RWPE2 (cell line): ENCODE measurements around the gene KRT40.

Experiments
- ATAC-seq: fragments of 200-7000 bp; cut with Tn5 transposase; 3 replicates; pipeline ENCODE4 v1.9.1; 2021; ENCODE audit warnings: low read depth
- DNase-seq: peaks from one replicate; pipeline ENCODE4 v3.0.0-alpha.2; 2020; ENCODE audit warnings: low spot score
- H3K27ac ChIP-seq: fragments of 450-650 bp; 2 replicates; pipeline ENCODE4 v1.5.1; 2017; ENCODE audit warnings: mild to moderate bottlenecking; ENCODE audit not compliant: poor library complexity, severe bottlenecking
- H3K27me3 ChIP-seq: fragments of 250-450 bp; sonication (Bioruptor Pico); 2 replicates; pipeline ENCODE4 v1.5.1; 2021; ENCODE audit warnings: mild to moderate bottlenecking, moderate library complexity; ENCODE audit not compliant: insufficient read depth, poor library complexity, severe bottlenecking
- H3K36me3 ChIP-seq: fragments of 250-450 bp; sonication (Bioruptor Pico); 2 replicates; pipeline ENCODE4 v1.5.1; 2020; ENCODE audit warnings: low read depth, mild to moderate bottlenecking, moderate library complexity
- H3K4me1 ChIP-seq: fragments of 250-450 bp; sonication (Bioruptor Pico); 2 replicates; pipeline ENCODE4 v1.5.1; 2021; ENCODE audit warnings: mild to moderate bottlenecking, moderate library complexity; ENCODE audit not compliant: insufficient read depth, poor library complexity, severe bottlenecking
- H3K4me3 ChIP-seq: fragments of 250-450 bp; sonication (Bioruptor Pico); 2 replicates; pipeline ENCODE4 v1.5.1; 2021; ENCODE audit warnings: mild to moderate bottlenecking, moderate library complexity; ENCODE audit not compliant: severe bottlenecking
- H3K9me3 ChIP-seq: fragments of 250-450 bp; sonication (Bioruptor Pico); 2 replicates; pipeline ENCODE4 v1.5.1; 2021; ENCODE audit warnings: mild to moderate bottlenecking, moderate library complexity; ENCODE audit not compliant: severe bottlenecking
- CTCF ChIP-seq: fragments of 450-650 bp; IDR thresholded peaks from one replicate; pipeline ENCODE4 v1.5.1; 2017; ENCODE audit warnings: mild to moderate bottlenecking, moderate library complexity; ENCODE audit not compliant: poor library complexity, severe bottlenecking

Gene KRT40

GRCh38 chr17:40980596-40980995 lies 3.5 kb downstream of the KRT40 start:
- Histone ChIP-seq H3K27me3 (no peaks in the 10 kb centered on the region), H3K4me1 (no peaks in the 10 kb centered on the region), H3K36me3 (no peaks in the 10 kb centered on the region), H3K27ac (no peak overlapping the region), H3K9me3 (no peaks in the 10 kb centered on the region), H3K4me3 (no peak overlapping the region)
- ATAC-seq (no peak), DNase-seq (no peak)
- TF ChIP-seq CTCF = no peak

- Histone ChIP-seq H3K9me3 (no peaks in the 10 kb centered on the region), H3K27me3 (no peaks in the 10 kb centered on the region)
- TF ChIP-seq CTCF = no peak
Measured at GRCh38 chr17:40980117-40980516, 4.0 kb downstream of the KRT40 start.

GRCh38 chr17:40978575-40979151 lies 5.5 kb downstream of the KRT40 start:
- Histone ChIP-seq H3K9me3 (no peaks in the 10 kb centered on the region), H3K27me3 (no peaks in the 10 kb centered on the region), H3K27ac (no peak overlapping the region), H3K4me1 (no peaks in the 10 kb centered on the region), H3K36me3 (no peaks in the 10 kb centered on the region), H3K4me3 (no peak overlapping the region)
- DNase-seq = no peak
- TF ChIP-seq CTCF = no peak
- ATAC-seq = no peak

More at GRCh38 chr17:40980117-40980516, 4.0 kb downstream of the KRT40 start:
- Histone ChIP-seq H3K36me3 (no peaks in the 10 kb centered on the region), H3K4me1 (no peaks in the 10 kb centered on the region), H3K4me3 (no peak overlapping the region), H3K27ac (no peak overlapping the region)
- no peak for ATAC-seq
- no peak for DNase-seq

- ATAC-seq = no peak
- Histone ChIP-seq H3K9me3 (no peaks in the 10 kb centered on the region), H3K36me3 (no peaks in the 10 kb centered on the region), H3K4me1 (no peaks in the 10 kb centered on the region), H3K27ac (no peak overlapping the region), H3K4me3 (no peak overlapping the region), H3K27me3 (no peaks in the 10 kb centered on the region)
- no peak for DNase-seq
- TF ChIP-seq CTCF = no peak
Measured at GRCh38 chr17:40975516-40975915, 8.6 kb downstream of the KRT40 start.

- no peak overlapping the region for H3K27ac ChIP-seq
- no peaks in the 10 kb centered on the region for H3K27me3 ChIP-seq
- H3K9me3 ChIP-seq = no peaks in the 10 kb centered on the region
- H3K4me3 ChIP-seq = no peak overlapping the region
- ATAC-seq = no peak
- H3K36me3 ChIP-seq = no peaks in the 10 kb centered on the region
- no peaks in the 10 kb centered on the region for H3K4me1 ChIP-seq
- no peak for TF ChIP-seq CTCF
- DNase-seq = no peak
Measured at GRCh38 chr17:40974366-40974765, 9.8 kb downstream of the KRT40 start.
